Trophoblast cell (in vitro differentiated cells and primary cell): ENCODE results near the gene ADAMTSL1. TPM values are rescaled to one million over a fixed set of nuclear protein-coding genes. Genes with fewer than 3 reads are reported as not detected.

Experiments used
- DNase-seq, 2 donors: peaks; one replicate each; pipeline ENCODE4 v3.0.0-alpha.2; 2016
- H2AFZ ChIP-seq: 2 replicates; pipeline ENCODE4 v1.6.1; 2013; ENCODE audit warnings: low read length, moderate library complexity, mild to moderate bottlenecking; ENCODE audit not compliant: insufficient read depth, poor library complexity
- H2AK5ac ChIP-seq: 2 replicates; pipeline ENCODE4 v1.6.1; 2013; ENCODE audit warnings: mild to moderate bottlenecking, low read length
- H2BK120ac ChIP-seq: 2 replicates; pipeline ENCODE4 v1.6.1; 2013; ENCODE audit warnings: low read length, mild to moderate bottlenecking, moderate library complexity; ENCODE audit not compliant: insufficient read depth, poor library complexity
- H2BK12ac ChIP-seq: 2 replicates; pipeline ENCODE4 v1.6.1; 2013; ENCODE audit warnings: mild to moderate bottlenecking, low read length, moderate library complexity
- H2BK5ac ChIP-seq: 2 replicates; pipeline ENCODE4 v1.6.1; 2013; ENCODE audit warnings: low read length, low read depth, moderate library complexity, mild to moderate bottlenecking; ENCODE audit not compliant: poor library complexity
- H3K14ac ChIP-seq: 2 replicates; pipeline ENCODE4 v1.6.1; 2013; ENCODE audit warnings: mild to moderate bottlenecking, low read length
- H3K18ac ChIP-seq: 2 replicates; pipeline ENCODE4 v1.6.1; 2013; ENCODE audit warnings: mild to moderate bottlenecking, low read length
- H3K23ac ChIP-seq: 2 replicates; pipeline ENCODE4 v1.6.1; 2013; ENCODE audit warnings: low read length
- H3K27ac ChIP-seq: 2 replicates; pipeline ENCODE4 v1.5.1; 2013; ENCODE audit warnings: low read depth, mild to moderate bottlenecking, inconsistent platforms, low read length, moderate library complexity
- H3K27me3 ChIP-seq: 2 replicates; pipeline ENCODE4 v1.6.1; 2013; ENCODE audit warnings: inconsistent platforms, mild to moderate bottlenecking, low read length, moderate library complexity; ENCODE audit not compliant: insufficient read depth
- H3K36me3 ChIP-seq, 2 experiments: 1 replicate in 1 of 2; 2 replicates in 1 of 2; pipeline ENCODE4 v1.6.1; 2013; ENCODE audit warnings: low read length in 2 of 2, mild to moderate bottlenecking in 2 of 2, moderate library complexity in 1 of 2; ENCODE audit not compliant: insufficient read depth in 2 of 2, control insufficient read depth in 1 of 2
- H3K4ac ChIP-seq: 2 replicates; pipeline ENCODE4 v1.6.1; 2013; ENCODE audit warnings: low read depth, mild to moderate bottlenecking, low read length, moderate library complexity
- H3K4me1 ChIP-seq, 2 experiments: 1 replicate in 1 of 2; 2 replicates in 1 of 2; pipeline ENCODE4 v1.6.1; 2013; ENCODE audit warnings: low read length in 2 of 2, mild to moderate bottlenecking in 2 of 2, moderate library complexity in 1 of 2; ENCODE audit not compliant: insufficient read depth in 2 of 2, control insufficient read depth in 1 of 2
- H3K4me2 ChIP-seq: 2 replicates; pipeline ENCODE4 v1.6.1; 2013; ENCODE audit warnings: inconsistent platforms, mild to moderate bottlenecking, low read length, moderate library complexity
- H3K4me3 ChIP-seq: 2 replicates; pipeline ENCODE4 v1.5.1; 2013; ENCODE audit warnings: mild to moderate bottlenecking, low read depth, low read length, inconsistent platforms
- H3K79me1 ChIP-seq: one replicate; pipeline ENCODE4 v1.6.1; 2013; ENCODE audit warnings: low read length
- H3K79me2 ChIP-seq: 2 replicates; pipeline ENCODE4 v1.6.1; 2013; ENCODE audit warnings: low read length, mild to moderate bottlenecking; ENCODE audit not compliant: control insufficient read depth, insufficient read depth, poor library complexity
- H3K9ac ChIP-seq: 2 replicates; pipeline ENCODE4 v1.6.1; 2013; ENCODE audit warnings: mild to moderate bottlenecking, low read length
- H3K9me3 ChIP-seq: 2 replicates; pipeline ENCODE4 v1.6.1; 2013; ENCODE audit warnings: low read depth, mild to moderate bottlenecking, control low read depth, inconsistent platforms, low read length; ENCODE audit not compliant: insufficient read depth
- H4K12ac ChIP-seq: 2 replicates; pipeline ENCODE4 v1.6.1; 2013; ENCODE audit warnings: low read depth, mild to moderate bottlenecking, low read length, moderate library complexity
- H4K8ac ChIP-seq: 2 replicates; pipeline ENCODE4 v1.6.1; 2013; ENCODE audit warnings: low read depth, mild to moderate bottlenecking, low read length, moderate library complexity
- H4K91ac ChIP-seq: one replicate; pipeline ENCODE4 v1.6.1; 2013; ENCODE audit warnings: low read depth, mild to moderate bottlenecking, low read length, moderate library complexity
- WGBS: extraction: QIAGEN DNeasy Blood & Tissue Kit; methylation state at CpG from one replicate; pipeline ENCODE4 v1.1.7; 2013; ENCODE audit warnings: missing lambda C conversion rate; ENCODE audit not compliant: insufficient read length, insufficient coverage; ENCODE audit errors: extremely low coverage; 5-methylcytosine and 5-hydroxymethylcytosine counted together
- polyA plus RNA-seq: library from polyadenylated mRNA; stranded (reverse); fragments of 200-250 nt; gene quantifications from 2 replicates; pipeline ENCODE4 v1.2.3, GENCODE V29; 2013

The ADAMTSL1 gene, protein sequence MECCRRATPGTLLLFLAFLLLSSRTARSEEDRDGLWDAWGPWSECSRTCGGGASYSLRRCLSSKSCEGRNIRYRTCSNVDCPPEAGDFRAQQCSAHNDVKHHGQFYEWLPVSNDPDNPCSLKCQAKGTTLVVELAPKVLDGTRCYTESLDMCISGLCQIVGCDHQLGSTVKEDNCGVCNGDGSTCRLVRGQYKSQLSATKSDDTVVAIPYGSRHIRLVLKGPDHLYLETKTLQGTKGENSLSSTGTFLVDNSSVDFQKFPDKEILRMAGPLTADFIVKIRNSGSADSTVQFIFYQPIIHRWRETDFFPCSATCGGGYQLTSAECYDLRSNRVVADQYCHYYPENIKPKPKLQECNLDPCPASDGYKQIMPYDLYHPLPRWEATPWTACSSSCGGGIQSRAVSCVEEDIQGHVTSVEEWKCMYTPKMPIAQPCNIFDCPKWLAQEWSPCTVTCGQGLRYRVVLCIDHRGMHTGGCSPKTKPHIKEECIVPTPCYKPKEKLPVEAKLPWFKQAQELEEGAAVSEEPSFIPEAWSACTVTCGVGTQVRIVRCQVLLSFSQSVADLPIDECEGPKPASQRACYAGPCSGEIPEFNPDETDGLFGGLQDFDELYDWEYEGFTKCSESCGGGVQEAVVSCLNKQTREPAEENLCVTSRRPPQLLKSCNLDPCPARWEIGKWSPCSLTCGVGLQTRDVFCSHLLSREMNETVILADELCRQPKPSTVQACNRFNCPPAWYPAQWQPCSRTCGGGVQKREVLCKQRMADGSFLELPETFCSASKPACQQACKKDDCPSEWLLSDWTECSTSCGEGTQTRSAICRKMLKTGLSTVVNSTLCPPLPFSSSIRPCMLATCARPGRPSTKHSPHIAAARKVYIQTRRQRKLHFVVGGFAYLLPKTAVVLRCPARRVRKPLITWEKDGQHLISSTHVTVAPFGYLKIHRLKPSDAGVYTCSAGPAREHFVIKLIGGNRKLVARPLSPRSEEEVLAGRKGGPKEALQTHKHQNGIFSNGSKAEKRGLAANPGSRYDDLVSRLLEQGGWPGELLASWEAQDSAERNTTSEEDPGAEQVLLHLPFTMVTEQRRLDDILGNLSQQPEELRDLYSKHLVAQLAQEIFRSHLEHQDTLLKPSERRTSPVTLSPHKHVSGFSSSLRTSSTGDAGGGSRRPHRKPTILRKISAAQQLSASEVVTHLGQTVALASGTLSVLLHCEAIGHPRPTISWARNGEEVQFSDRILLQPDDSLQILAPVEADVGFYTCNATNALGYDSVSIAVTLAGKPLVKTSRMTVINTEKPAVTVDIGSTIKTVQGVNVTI (N-terminal part only)
- 0.04 and 0.06 TPM in 2 replicates for polyA plus RNA-seq

DNA sequence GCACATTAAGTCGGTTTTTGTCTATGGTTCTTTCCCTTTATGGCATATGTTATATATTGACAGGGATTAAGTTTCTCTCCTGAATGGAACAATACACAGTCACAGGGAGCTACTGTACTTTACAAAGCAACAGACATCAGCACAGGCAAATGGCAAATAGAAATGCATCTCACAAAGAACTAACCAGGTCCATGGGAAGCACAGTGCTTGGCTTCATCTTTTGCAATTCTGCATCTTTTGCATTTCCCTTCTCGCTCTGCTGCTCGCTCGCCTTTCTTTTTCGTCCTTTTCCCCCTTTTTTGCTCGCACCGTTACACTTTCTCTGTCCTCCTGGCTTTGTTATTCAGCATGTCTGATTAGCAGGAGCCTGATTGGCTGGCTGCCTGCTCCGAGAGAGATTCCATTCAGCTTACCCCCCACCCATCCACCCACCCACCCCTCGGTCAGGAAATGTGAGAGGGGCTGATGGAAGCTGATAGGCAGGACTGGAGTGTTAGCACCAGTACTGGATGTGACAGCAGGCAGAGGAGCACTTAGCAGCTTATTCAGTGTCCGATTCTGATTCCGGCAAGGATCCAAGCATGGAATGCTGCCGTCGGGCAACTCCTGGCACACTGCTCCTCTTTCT is at the start of gene ADAMTSL1:
Gene ADAMTSL1, plus strand, starts transcription at position 502 of the 628 bp plus-strand sequence. Its CDS starts 80 bp downstream, at position 582.
- no peak within 1 kb of the TSS for H3K27ac ChIP-seq
- H3K23ac ChIP-seq, result no peak within 1 kb of the TSS
- no CpG with 5 or more reads among the region's 13 CpGs for WGBS
- H3K14ac ChIP-seq, result no peak within 1 kb of the TSS
- no peaks in the 10 kb centered on the region for H3K79me1 ChIP-seq
- no peak within 1 kb of the TSS for H4K12ac ChIP-seq
- no peak within 1 kb of the TSS for H3K18ac ChIP-seq
- no peaks in the 10 kb centered on the region for H3K36me3 ChIP-seq
- H2BK120ac ChIP-seq, result no peak within 1 kb of the TSS
- no peak within 1 kb of the TSS for H2BK12ac ChIP-seq
- peak within 1 kb of the TSS; percentile 40 for H3K4me2 ChIP-seq
- H3K4me3 ChIP-seq, result no peak within 1 kb of the TSS
- H4K91ac ChIP-seq, result no peak within 1 kb of the TSS
- no peak within 1 kb of the TSS for H2BK5ac ChIP-seq
- no peak within 1 kb of the TSS for H3K4ac ChIP-seq
- no peaks in the 10 kb centered on the region for H3K4me1 ChIP-seq
- DNase-seq, result no peak
- H3K9me3 ChIP-seq, result no peaks in the 10 kb centered on the region
- H4K8ac ChIP-seq, result no peak within 1 kb of the TSS
- H3K9ac ChIP-seq, result no peak within 1 kb of the TSS
- no peaks in the 10 kb centered on the region for H3K79me2 ChIP-seq
- no peaks in the 10 kb centered on the region for H3K27me3 ChIP-seq
- H2AK5ac ChIP-seq, result no peak within 1 kb of the TSS
- no peak within 1 kb of the TSS for H2AFZ ChIP-seq

DNA sequence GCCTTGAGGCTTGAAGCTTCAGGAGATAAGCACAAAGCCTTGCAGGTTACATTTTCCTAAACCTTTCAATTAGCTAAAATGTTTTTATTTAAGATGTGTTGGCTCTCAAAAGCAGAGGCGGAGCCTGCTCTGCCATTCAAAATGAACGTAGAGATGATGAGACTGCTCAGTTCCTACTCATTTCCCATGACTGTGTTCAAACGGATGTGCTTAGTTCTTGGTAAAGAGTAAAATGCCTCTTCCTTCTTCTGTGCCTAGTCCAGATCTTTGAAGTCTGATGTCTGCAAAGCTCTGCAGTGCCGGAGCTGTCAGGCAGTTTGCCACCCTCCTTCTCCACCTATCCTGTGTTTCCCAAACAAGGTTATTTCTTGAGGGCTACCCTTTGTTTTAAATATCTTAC is 46.3 kb upstream of the ADAMTSL1 start:
- H3K9me3 ChIP-seq, result no peaks in the 10 kb centered on the region
- H3K4me2 ChIP-seq, result no peak overlapping the region
- no peak overlapping the region for H3K18ac ChIP-seq
- WGBS, result no CpG with 5 or more reads among the region's 4 CpGs
- no peak overlapping the region for H3K4me3 ChIP-seq
- no peaks in the 10 kb centered on the region for H3K79me2 ChIP-seq
- no peak overlapping the region for H4K12ac ChIP-seq
- H2AFZ ChIP-seq, result no peak overlapping the region
- no peaks in the 10 kb centered on the region for H3K4me1 ChIP-seq
- H2BK120ac ChIP-seq, result no peak overlapping the region
- H3K23ac ChIP-seq, result no peak overlapping the region
- H3K27me3 ChIP-seq, result no peaks in the 10 kb centered on the region
- no peaks in the 10 kb centered on the region for H3K36me3 ChIP-seq
- H2BK12ac ChIP-seq, result no peak overlapping the region
- H4K91ac ChIP-seq, result no peak overlapping the region
- H3K79me1 ChIP-seq, result no peaks in the 10 kb centered on the region
- H2BK5ac ChIP-seq, result no peak overlapping the region
- H2AK5ac ChIP-seq, result no peak overlapping the region
- H3K9ac ChIP-seq, result no peak overlapping the region
- H4K8ac ChIP-seq, result no peak overlapping the region
- no peak overlapping the region for H3K4ac ChIP-seq
- no peak for DNase-seq
- no peak overlapping the region for H3K14ac ChIP-seq
- H3K27ac ChIP-seq, result no peak overlapping the region

DNA sequence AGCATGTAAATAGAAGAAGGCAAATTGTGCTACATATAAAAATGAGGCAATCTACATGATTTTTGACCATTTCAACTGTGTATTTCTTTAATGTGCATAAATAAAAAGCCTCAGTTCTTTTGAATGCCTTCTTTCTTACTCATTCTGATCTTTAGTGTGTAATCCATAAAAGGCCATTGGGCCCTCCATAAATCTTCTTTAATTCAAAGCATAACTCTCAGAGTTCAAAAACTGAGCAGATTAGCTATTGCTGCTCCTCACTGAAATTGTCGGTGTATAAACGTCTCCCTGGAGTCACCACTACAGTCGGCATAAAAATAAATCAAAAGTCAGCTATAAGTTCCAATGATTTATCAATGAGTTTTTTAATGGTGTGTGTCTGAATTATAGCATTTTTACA is 45.3 kb upstream of the ADAMTSL1 start:
- Histone ChIP-seq H3K27ac (no peak overlapping the region), H3K14ac (no peak overlapping the region), H3K79me2 (no peaks in the 10 kb centered on the region), H3K36me3 (no peaks in the 10 kb centered on the region), H2BK120ac (no peak overlapping the region), H4K91ac (no peak overlapping the region), H3K4me2 (no peak overlapping the region), H2BK12ac (no peak overlapping the region), H2AK5ac (no peak overlapping the region), H2BK5ac (no peak overlapping the region), H4K12ac (no peak overlapping the region), H3K4me3 (no peak overlapping the region), H2AFZ (no peak overlapping the region), H4K8ac (no peak overlapping the region), H3K4ac (no peak overlapping the region), H3K9ac (no peak overlapping the region), H3K23ac (no peak overlapping the region), H3K79me1 (no peaks in the 10 kb centered on the region), H3K18ac (no peak overlapping the region), H3K4me1 (no peaks in the 10 kb centered on the region), H3K27me3 (no peaks in the 10 kb centered on the region), H3K9me3 (no peaks in the 10 kb centered on the region)
- no CpG with 5 or more reads among the region's 3 CpGs for WGBS
- DNase-seq, result no peak

DNA sequence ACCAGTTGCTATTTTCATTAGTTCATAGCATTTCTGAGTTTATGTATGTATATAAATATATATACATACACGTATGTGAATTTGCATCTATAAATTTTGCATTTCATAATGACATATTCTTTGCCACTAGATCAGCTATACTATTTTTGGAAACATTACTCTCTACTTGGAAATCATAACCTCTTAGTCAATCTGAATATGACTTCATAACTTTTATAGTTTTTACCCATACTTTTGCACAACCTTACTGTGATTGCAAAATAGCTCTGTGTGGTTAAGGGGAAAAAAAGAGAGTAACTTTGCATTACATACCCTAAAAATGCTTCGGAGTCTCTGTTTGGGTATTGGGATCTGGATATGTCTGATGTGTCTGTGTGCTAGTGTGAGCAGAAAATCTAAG is 44.9 kb upstream of the ADAMTSL1 start:
- H3K27ac ChIP-seq, result no peak overlapping the region
- no peak overlapping the region for H2AK5ac ChIP-seq
- no CpG with 5 or more reads among the region's 2 CpGs for WGBS

More for the DNA sequence above, 44.9 kb upstream of the ADAMTSL1 start:
- Histone ChIP-seq H2AFZ (no peak overlapping the region), H3K27me3 (no peaks in the 10 kb centered on the region), H3K4ac (no peak overlapping the region), H3K9me3 (no peaks in the 10 kb centered on the region), H4K12ac (no peak overlapping the region), H3K14ac (no peak overlapping the region), H3K79me1 (no peaks in the 10 kb centered on the region), H2BK5ac (no peak overlapping the region), H3K9ac (no peak overlapping the region), H3K4me3 (no peak overlapping the region), H3K4me1 (no peaks in the 10 kb centered on the region), H3K4me2 (no peak overlapping the region), H2BK12ac (no peak overlapping the region), H3K36me3 (no peaks in the 10 kb centered on the region), H4K8ac (no peak overlapping the region), H3K18ac (no peak overlapping the region), H3K79me2 (no peaks in the 10 kb centered on the region), H2BK120ac (no peak overlapping the region), H4K91ac (no peak overlapping the region), H3K23ac (no peak overlapping the region)
- no peak for DNase-seq
